Measurements from ENCODE around the gene FBN2. TPM values are rescaled to one million over a fixed set of nuclear protein-coding genes. Genes with fewer than 3 reads are reported as not detected.

Gene FBN2
- total and polyA plus RNA-seq, 2 experiments from 2014 or later, result 15.2 to 63.2 TPM

DNA sequence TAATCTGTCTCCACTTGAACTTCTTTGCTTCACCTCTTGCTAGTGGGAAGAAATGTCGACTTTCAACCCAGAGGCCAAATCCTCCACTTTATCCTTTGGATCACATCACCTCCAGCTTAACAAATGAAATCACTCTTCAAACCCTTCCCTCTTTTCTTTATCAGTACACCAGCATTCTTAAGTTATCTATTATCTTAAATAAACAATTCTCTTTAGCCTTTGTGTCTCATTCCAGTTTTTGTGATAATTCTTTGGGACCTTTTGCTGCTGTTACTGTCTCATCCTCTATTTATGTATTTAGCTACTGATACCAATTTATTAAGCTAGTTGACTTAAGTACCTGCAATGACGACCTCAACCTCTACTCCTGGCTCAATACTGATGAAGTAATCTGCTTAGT is 28.1 kb upstream of the FBN2 start:
- no peaks in the 10 kb centered on the region for H3K9me2 ChIP-seq (ENCODE audit: insufficient read depth)
- no peak overlapping the region for H3K4me2 ChIP-seq (ENCODE audit: unreplicated experiment)
- TF ChIP-seq EZH2phosphoT487 (IDR thresholded peaks at IDR 0.05; ENCODE audit: insufficient read depth, low read depth), result no peak
- no peak for TF ChIP-seq EZH2 (IDR thresholded peaks at IDR 0.05; ENCODE audit: insufficient read depth, poor library complexity, severe bottlenecking)
- no peak for DNase-seq
- H3K4me1 ChIP-seq (ENCODE audit: insufficient read depth), result no peaks in the 10 kb centered on the region
- no peak overlapping the region for H3K27ac ChIP-seq
- WGBS, 2 experiments (ENCODE audit: low coverage in 1 of 2, low lambda C conversion rate in 2 of 2, missing lambda C conversion rate in 2 of 2), result 30 to 38% methylated on average over 2 of the region's 2 CpGs
- no peak overlapping the region for H3K4me3 ChIP-seq
- H4K20me1 ChIP-seq (ENCODE audit: insufficient read depth), result no peaks in the 10 kb centered on the region
- no peak overlapping the region for H3K9ac ChIP-seq
- in situ Hi-C loops (cut with MboI), result no loop called here
- H3K36me3 ChIP-seq (ENCODE audit: low read depth), result no peaks in the 10 kb centered on the region
- H3K79me2 ChIP-seq (ENCODE audit: insufficient read depth), result no peaks in the 10 kb centered on the region
- H3K27me3 ChIP-seq (replicated peaks; ENCODE audit: insufficient read depth), result no peaks in the 10 kb centered on the region
- no peaks in the 10 kb centered on the region for H3K9me3 ChIP-seq (ENCODE audit: low read depth)
- no peaks in the 10 kb centered on the region for H3F3A ChIP-seq (ENCODE audit: insufficient read depth)
- H2AFZ ChIP-seq, result no peak overlapping the region

DNA sequence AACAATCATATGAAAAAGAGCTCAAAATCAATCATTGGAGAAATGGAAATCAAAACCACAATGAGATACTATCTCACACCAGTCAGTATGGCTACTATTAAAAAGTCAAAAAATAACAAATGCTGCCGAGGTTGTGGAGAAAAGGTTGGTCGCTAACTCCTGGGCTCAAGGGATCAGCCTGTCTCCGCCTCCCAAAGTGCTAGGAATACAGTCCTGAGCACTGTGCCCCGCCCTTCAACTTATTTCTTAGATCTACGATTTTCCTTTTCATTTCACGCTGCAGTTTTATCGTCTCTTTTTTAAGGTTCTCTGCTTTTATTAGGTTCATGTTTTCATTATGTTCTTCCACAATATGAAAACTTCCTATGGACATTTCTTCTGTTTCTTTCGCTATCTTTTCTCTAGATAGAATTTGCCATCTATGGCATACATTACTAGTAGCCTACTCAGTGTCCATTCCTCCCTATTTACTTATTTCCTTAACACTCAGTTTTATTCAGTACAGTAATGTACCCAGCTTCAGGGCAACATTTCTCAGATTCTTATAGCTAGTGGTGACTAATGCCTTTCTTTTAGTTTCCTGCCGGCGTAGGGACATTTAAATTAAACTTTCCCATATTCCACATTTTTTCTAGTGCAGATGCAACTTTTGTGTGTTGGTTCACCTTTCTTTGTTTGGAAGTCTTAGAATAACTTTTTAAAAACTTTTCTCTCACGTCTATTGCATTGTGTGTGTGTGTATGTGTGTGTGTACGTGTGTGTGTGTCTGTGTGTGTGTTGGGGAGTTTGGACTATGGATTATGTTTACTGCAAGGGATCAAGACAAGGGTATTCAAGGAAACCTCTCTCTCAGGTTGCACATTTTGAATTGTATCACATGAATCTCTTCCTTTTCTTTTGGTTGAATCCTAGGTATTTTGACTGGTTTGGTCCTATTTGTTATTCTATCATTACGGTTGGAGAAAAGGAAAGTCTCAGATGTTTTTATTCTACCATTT is 21.6 kb upstream of the FBN2 start:
- Histone ChIP-seq H3F3A (ENCODE audit: insufficient read depth) (0 out of 2 replicates have a peak, but pooled peaks cover 7% of the 10 kb centered on the region), H3K4me3 (no peak overlapping the region; the same call in 1 of the 2 replicates), H2AFZ (peak overlapping the region; percentile 25; the same call in 1 of the 2 replicates), H3K27ac (no peak overlapping the region), H3K9me3 (ENCODE audit: low read depth) (no peaks in the 10 kb centered on the region), H3K36me3 (ENCODE audit: low read depth) (no peaks in the 10 kb centered on the region), H3K9ac (no peak overlapping the region), H3K4me2 (ENCODE audit: unreplicated experiment) (peak overlapping the region; percentile 39), H3K79me2 (ENCODE audit: insufficient read depth) (no peaks in the 10 kb centered on the region), H4K20me1 (ENCODE audit: insufficient read depth) (no peaks in the 10 kb centered on the region), H3K9me2 (ENCODE audit: insufficient read depth) (no peaks in the 10 kb centered on the region), H3K4me1 (ENCODE audit: insufficient read depth) (no peaks in the 10 kb centered on the region; the same call in 1 of the 2 replicates), H3K27me3 (replicated peaks; ENCODE audit: insufficient read depth) (no peaks in the 10 kb centered on the region)
- TF ChIP-seq EZH2 (IDR thresholded peaks at IDR 0.05; ENCODE audit: insufficient read depth, poor library complexity, severe bottlenecking) (no peak), EZH2phosphoT487 (IDR thresholded peaks at IDR 0.05; ENCODE audit: insufficient read depth, low read depth) (no peak)
- in situ Hi-C loops (cut with MboI), result no loop called here
- peak; percentile 50 for DNase-seq
- 51 to 55% methylated on average over 13 of the region's 13 CpGs for WGBS, 2 experiments (ENCODE audit: low coverage in 1 of 2, low lambda C conversion rate in 2 of 2, missing lambda C conversion rate in 2 of 2)

DNA sequence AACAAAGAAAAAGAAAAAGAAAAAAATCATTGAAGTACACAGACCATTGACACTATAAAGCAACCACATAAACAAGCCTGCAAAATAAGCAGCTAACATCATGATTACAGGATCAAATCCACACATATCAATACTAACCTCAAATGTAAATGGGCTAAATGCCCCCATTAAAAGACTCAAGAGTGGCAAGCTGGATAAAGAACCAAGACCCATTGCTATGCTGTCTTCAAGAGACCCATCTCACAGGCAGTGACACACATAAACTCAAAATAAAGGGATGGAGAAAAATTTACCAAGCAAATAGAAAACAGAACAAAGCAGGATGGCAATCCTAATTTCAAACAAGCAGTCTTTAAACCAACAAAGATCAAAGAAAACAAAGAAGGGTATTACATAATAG is 15.7 kb upstream of the FBN2 start:
- H3K9me3 ChIP-seq (ENCODE audit: low read depth), result no peaks in the 10 kb centered on the region
- no peaks in the 10 kb centered on the region for H3K27me3 ChIP-seq (replicated peaks; ENCODE audit: insufficient read depth)
- no peak overlapping the region for H3K4me3 ChIP-seq
- H4K20me1 ChIP-seq (ENCODE audit: insufficient read depth), result no peaks in the 10 kb centered on the region
- H3K4me1 ChIP-seq (ENCODE audit: insufficient read depth), result no peaks in the 10 kb centered on the region
- no peaks in the 10 kb centered on the region for H3K79me2 ChIP-seq (ENCODE audit: insufficient read depth)
- no peak overlapping the region for H3K9ac ChIP-seq
- in situ Hi-C loops (cut with MboI), result no loop called here
- no peak overlapping the region for H2AFZ ChIP-seq
- no peaks in the 10 kb centered on the region for H3F3A ChIP-seq (ENCODE audit: insufficient read depth)
- H3K4me2 ChIP-seq (ENCODE audit: unreplicated experiment), result no peak overlapping the region
- H3K9me2 ChIP-seq (ENCODE audit: insufficient read depth), result no peaks in the 10 kb centered on the region
- TF ChIP-seq EZH2phosphoT487 (IDR thresholded peaks at IDR 0.05; ENCODE audit: insufficient read depth, low read depth) (no peak), EZH2 (IDR thresholded peaks at IDR 0.05; ENCODE audit: insufficient read depth, poor library complexity, severe bottlenecking) (no peak)
- no peaks in the 10 kb centered on the region for H3K36me3 ChIP-seq (ENCODE audit: low read depth)
- H3K27ac ChIP-seq, result no peak overlapping the region
- DNase-seq, result no peak

DNA sequence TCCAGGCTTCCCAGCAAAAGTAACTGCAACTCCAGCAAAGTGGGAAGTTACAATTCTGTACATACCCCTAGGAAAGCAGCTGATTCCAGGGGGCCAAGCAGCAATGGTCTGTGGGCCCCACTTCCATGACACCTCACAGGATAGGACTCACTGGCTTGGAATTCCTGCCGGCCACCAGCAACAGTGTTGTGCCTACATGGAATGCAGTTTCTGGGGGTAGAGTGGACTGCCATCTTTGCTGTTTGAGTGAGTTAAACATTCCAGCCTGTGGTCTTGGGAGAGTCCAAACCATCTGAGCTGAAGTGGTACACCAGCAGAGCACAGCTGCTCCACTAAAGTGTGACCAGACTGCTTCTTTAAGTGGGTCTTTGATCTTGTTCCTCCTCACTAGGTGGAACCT is 13.4 kb upstream of the FBN2 start:
- Histone ChIP-seq H3K27me3 (replicated peaks; ENCODE audit: insufficient read depth) (no peaks in the 10 kb centered on the region), H4K20me1 (ENCODE audit: insufficient read depth) (no peaks in the 10 kb centered on the region), H3K9ac (no peak overlapping the region), H3K4me2 (ENCODE audit: unreplicated experiment) (no peak overlapping the region), H2AFZ (no peak overlapping the region), H3F3A (ENCODE audit: insufficient read depth) (no peaks in the 10 kb centered on the region), H3K9me2 (ENCODE audit: insufficient read depth) (no peaks in the 10 kb centered on the region), H3K79me2 (ENCODE audit: insufficient read depth) (no peaks in the 10 kb centered on the region), H3K9me3 (ENCODE audit: low read depth) (no peaks in the 10 kb centered on the region), H3K36me3 (ENCODE audit: low read depth) (no peaks in the 10 kb centered on the region), H3K4me1 (ENCODE audit: insufficient read depth) (no peaks in the 10 kb centered on the region), H3K27ac (no peak overlapping the region), H3K4me3 (no peak overlapping the region)
- WGBS, 2 experiments (ENCODE audit: low coverage in 1 of 2, low lambda C conversion rate in 2 of 2, missing lambda C conversion rate in 2 of 2), result 45 to 75% methylated on average over 1 of the region's 1 CpG
- no peak for TF ChIP-seq EZH2phosphoT487 (IDR thresholded peaks at IDR 0.05; ENCODE audit: insufficient read depth, low read depth)
- no peak for TF ChIP-seq EZH2 (IDR thresholded peaks at IDR 0.05; ENCODE audit: insufficient read depth, poor library complexity, severe bottlenecking)
- DNase-seq, result no peak
- in situ Hi-C loops (cut with MboI), result no loop called here
